HG02678 (cell line): Measurements from ENCODE around the gene AGXT2.
"Not testable (repeated sequence)": the region's sequence is repeated elsewhere in the genome, so short reads cannot be mapped to it uniquely, and the experiment has no call there.

Experiments
- ATAC-seq: cut with Tn5 transposase; IDR thresholded peaks from one replicate; pipeline ENCODE4 v1.9.1; 2021; ENCODE audit warnings: mild to moderate bottlenecking, moderate library complexity; ENCODE audit not compliant: unreplicated experiment

Gene AGXT2

GRCh38 chr5:35052838-35053237, 5.1 kb upstream of the AGXT2 start:
- ATAC-seq = no peak

- no peak for ATAC-seq
Measured at GRCh38 chr5:35050541-35051126, 2.9 kb upstream of the AGXT2 start.

DNA sequence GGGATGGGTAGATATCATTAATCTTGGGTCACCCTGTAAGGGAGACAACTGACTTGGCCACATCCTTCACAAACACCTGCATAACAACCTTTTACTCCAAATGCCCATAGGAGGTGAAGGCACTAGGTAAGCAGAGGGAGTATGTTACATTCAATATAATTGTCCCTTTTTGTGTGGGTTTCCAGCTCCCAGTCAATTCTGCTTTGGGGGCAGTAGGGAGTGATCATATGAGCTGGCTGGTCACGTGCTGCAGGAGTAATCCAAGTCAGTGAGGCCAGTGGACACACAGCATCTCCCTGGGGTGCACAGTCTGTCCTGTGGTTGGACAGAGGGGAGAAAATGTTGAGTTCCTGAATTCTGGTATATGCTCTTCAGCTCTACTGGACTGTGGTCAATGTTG, 1.2 kb upstream of the AGXT2 start:
- ATAC-seq = no peak

GRCh38 chr5:35046774-35047173, 975 bp downstream of the AGXT2 start:
- ATAC-seq = no peak

DNA sequence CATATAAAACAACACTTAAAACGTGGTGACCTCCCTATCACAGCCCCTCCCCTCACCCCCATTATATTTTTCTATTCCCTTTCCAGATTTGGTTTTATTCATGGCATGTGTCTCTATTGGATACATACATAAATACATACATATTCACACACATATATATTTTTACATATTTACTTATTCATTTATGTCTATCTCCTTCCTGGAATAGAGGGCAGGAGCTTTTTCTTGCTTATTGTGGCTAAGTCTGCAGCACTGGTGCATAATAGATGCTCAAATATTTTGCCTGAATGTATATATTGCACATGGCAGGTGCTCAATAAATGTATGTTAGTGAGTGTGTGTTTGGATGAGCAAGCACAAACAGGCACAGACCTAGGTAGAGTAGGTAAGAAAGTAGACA, 2.5 kb downstream of the AGXT2 start:
- ATAC-seq = no peak

GRCh38 chr5:35044649-35045048, 3.1 kb downstream of the AGXT2 start:
- no peak for ATAC-seq

DNA sequence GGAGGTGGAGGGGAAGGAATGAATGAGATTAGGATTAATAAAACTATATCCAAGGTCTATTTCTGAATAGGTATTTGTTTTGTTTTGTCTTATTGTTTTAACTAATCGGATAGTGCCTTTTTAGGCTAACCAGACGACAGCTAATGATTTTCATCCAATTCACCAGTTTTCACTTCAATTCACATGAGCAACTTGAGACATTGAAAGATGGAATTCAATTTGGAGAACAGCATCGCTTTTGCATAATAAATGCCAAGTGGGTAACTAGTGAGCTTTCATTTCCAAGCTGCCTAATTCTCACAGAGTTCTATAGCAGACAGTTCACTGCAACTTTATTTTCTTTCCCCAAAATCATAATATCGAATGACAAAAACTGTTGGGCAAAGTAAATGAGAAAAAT, 5.0 kb downstream of the AGXT2 start:
- no peak for ATAC-seq

- no peak for ATAC-seq
Measured at GRCh38 chr5:35041261-35041660, 6.5 kb downstream of the AGXT2 start.

DNA sequence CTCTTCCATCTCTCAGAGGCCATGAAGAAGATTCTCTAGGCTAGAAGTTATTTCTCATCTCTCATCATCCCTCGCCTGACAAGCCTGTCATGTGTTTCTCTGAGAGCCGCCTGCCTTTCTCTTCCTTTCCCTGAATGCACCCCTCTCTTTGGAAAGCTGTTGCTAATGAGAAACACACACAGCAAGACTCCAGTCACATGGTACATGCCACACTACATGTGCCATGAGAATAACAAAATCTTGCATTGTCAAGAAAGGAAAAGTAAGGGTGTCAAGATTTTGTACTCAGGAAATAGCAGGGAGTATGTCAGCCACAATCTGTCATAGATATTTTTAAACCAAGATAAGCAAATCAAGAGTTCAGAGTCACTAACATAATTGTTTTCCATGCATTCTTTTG, 8.9 kb downstream of the AGXT2 start:
- no peak for ATAC-seq

GRCh38 chr5:35036536-35036935, 11.2 kb downstream of the AGXT2 start:
- ATAC-seq = no peak

- ATAC-seq = not testable (repeated sequence)
Measured at GRCh38 chr5:35035929-35036328, 11.8 kb downstream of the AGXT2 start.

- ATAC-seq = no peak
Measured at GRCh38 chr5:35035271-35035670, 12.5 kb downstream of the AGXT2 start.

DNA sequence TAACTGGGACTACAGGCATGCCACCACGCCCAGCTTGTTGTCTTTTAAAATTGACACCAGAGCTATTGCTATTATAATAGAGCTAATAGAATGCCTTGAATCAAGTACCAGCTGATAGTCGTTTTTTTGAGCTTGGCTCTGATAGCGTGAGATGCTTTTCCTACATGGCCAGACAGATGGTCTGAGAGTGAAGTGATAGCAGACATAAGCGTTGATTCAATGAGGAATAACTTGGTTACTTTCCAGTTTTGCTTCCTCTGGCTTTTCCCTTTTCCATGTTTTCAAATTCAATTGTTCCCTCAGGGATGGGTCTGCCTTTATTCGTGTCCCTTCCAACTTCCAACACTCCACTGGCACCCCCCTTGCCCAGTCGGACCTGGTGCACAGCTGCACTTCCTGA, 15.4 kb downstream of the AGXT2 start:
- ATAC-seq = no peak

DNA sequence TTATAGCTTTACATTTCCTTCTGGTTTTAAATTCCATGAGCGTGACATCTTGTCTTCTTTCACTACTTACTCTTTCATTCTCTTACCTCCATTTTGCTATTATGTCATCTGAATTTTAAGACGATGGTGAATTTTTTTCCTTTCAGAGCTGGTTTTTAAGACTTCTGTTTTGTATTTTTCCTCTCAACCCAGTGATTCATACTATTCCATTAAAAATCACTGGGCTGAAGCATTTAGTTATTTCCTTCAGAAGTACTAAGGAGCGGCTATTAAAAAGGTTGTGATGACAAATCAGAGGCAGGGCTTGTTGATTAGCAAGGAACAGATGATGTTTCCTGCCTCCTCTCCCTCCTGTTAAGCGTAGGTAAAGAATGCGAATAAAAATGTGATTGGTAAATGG, 16.5 kb downstream of the AGXT2 start:
- ATAC-seq = no peak

GRCh38 chr5:35030426-35031100, 17.2 kb downstream of the AGXT2 start:
- ATAC-seq = no peak

DNA sequence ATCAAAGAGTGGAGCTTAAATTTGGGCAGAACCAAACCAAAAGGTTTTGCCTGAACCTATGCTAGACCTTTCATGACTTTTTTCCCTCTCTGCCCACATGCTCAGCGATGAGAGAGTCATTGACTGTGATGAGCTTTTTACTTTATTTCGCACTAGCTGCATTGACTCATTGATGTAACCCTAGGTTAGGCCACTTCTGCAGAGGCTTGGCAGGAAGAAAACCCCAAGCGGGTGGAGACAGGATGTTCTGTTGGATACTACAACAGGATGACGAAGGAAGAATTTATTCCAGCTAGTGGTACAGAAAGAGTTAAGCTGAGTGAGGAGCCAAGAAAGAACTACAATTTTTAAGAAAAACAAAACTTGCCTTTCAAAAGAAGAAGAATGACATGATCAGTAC, 18.4 kb downstream of the AGXT2 start:
- no peak for ATAC-seq

GRCh38 chr5:35026941-35027340, 20.8 kb downstream of the AGXT2 start:
- ATAC-seq = no peak

GRCh38 chr5:35026280-35026840, 21.4 kb downstream of the AGXT2 start:
- ATAC-seq = no peak

DNA sequence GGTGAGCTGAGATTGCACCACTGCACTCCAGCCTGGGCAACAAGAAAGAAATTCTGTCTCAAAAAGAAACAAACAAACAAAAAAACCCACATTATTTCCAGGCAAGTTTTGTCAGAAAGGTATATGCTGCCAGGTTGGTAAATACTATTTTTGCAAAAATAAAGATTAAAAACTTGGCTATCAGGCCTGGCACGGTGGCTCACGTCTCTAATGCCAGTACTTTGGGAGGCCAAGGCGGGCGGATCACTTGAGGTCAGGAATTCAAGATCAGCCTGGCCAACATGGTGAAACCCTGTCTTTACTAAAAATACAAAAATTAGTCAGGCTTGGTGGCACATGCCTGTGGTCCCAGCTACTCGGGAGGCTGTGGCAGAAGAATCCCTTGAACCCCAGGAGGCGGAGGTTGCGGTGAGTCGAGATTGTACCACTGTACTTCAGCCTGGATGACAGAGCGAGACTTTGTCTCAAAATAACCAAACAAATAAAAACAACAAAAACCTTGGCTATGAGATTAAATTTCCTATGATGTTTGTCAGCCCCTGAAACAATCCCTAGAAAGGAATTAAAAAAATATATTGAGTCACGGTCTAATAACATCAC, 22.7 kb downstream of the AGXT2 start:
- ATAC-seq = no peak

DNA sequence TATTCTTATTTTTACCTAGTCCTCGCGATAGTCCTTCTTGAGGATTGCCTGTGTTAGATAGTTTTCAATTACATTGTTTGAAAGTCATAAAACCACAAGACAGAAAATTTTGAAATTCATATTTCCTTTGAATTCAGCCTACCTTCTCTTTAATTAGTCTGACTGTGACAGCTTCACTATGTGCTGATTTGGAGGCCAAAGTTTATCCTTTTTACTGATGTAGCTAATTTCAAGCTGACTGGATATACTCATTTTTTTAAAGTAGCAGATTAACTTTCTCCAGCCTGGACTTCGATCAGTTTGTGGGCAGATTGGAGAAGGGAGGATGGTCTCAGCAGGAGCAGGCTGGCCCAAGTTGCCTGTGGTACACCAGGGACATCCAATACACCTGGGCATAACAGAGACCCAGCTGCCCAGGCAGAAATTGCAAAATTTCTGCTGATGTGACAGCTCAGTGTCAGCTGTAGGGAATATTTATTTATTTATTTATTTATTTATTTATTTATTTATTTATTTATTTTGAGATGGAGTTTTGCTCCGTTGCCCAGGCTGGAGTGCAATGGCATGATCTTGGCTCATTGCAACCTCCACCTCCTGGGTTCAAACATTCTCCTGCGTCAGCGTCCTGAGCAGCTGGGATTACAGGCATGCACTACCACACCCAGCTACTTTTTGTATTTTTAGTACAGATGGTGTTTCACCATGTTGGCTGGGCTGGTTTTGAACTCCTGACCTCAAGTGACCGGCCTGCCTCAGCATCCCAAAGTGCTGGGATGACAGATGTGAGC, 24.2 kb downstream of the AGXT2 start:
- ATAC-seq = no peak
